Upper lobe of left lung (tissue), 4 donors: ENCODE measurements around the gene ANKRD44.

Source experiments
- CTCF ChIP-seq, 6 experiments: fragments of 450-650 bp in 4 of 6; fragments of 200-600 bp in 2 of 6; sonication (generic) in 2 of 6; IDR thresholded peaks; one replicate each; pipeline ENCODE4 v1.5.1; 2016 to 2019; ENCODE audit warnings: antibody characterized with exemption in 6 of 6
- EP300 ChIP-seq, 4 donors: sonication (generic); formaldehyde crosslinking; IDR thresholded peaks; one replicate each; pipeline ENCODE4 v1.5.1; 2017; ENCODE audit warnings: antibody characterized with exemption in 4 of 4, control low read depth in 2 of 4
- POLR2A ChIP-seq, 4 donors: fragments of 450-650 bp; IDR thresholded peaks; one replicate each; pipeline ENCODE4 v1.5.1; 2016 to 2017; ENCODE audit warnings: antibody characterized with exemption in 4 of 4, mild to moderate bottlenecking in 2 of 4

GRCh38 chr2:197116306-197116879, 194.2 kb downstream of the ANKRD44 start:
- TF ChIP-seq EP300 (IDR thresholded peaks at IDR 0.05): no peak
- TF ChIP-seq CTCF (IDR thresholded peaks at IDR 0.05): no peak
- TF ChIP-seq POLR2A (IDR thresholded peaks at IDR 0.05): no peak
